GM19239 (cell line): ENCODE results near the gene GUCA1A.
"Not testable (repeated sequence)": the region's sequence is repeated elsewhere in the genome, so short reads cannot be mapped to it uniquely, and the experiment has no call there.

Experiments used
- DNase-seq: peaks from one replicate; pipeline ENCODE4 v3.0.0; 2011; ENCODE audit warnings: low spot score; ENCODE audit not compliant: insufficient read length
- FAIRE-seq: peaks from 2 replicates; lab custom pipeline; 2011; peaks lifted over from hg19 to GRCh38; lab: Jason Lieb, UNC

The GUCA1A gene

DNA sequence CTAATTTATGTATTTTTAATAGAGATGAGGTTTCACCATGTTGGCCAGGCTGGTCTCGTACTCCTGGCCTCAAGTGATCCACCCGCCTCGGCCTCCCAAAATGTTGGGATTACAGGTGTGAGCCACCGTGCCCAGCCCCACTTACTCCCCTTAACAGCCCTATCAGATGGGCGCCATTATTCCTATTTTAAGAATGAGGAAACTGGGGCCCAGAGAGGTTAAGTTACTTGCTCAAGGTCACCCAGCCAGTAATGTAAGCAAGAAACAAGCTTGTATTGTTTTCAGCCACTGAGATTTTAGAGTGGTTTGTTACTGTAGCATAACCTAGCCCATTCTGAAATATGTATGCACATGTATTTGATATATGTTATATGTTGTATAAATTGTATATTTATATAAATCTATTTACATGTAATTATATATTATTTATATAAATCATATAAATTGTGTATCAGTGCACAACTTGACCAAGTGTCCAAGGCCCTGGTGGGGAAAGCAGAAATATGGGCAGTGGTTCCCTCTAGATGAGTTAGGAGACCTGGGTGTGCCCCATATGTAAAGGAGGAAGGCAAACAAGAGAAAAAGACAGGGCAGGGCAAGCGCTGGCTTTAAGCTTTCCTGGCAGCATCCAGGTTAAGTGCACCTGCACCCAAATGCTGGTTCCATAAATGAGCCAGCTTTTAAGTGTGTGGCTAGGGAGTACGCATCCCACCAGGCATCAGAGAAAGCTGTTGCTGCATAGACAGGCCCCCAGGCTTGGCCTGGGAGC is 1.2 kb upstream of the GUCA1A start:
- DNase-seq = no peak
- FAIRE-seq = no peak

DNA sequence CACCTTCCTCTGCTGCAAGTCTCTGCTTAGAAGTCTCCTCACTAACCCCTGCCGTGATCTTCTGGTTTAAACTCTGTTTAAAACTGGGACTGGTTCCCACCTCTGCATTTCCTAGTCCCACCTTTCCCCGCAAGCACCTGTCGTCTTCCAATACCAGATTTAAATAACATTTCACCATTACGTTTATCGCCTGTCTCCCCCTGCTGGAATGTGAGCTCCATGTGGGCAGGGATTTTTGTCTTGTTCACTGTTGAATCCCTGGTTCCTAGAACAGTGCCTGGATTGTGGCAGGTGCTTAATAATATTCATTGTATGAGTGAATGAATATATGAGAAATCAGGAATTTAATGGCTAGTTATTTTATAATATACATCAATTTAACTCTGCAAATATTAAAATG is 2.7 kb downstream of the GUCA1A start:
- FAIRE-seq = no peak
- DNase-seq = no peak

DNA sequence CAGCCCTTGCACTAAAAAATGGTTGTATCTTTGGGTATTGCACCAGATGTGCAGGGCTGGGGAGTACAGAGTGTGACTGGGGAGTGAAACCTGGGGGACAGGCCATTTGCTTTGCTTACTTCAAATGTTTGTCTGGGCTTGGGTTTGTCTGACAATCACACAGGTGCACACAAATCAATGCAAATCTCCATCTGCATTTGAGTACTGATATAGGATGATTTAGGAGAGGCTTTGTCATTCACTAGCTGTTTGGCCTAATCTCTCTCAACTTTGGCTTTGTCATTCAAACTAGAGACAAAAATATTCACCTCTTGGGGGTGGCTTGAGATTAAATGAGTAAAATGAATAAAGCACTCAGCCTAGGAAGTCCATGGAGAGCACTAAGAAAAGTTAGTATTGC is 3.8 kb downstream of the GUCA1A start:
- DNase-seq (no peak), FAIRE-seq (no peak)

DNA sequence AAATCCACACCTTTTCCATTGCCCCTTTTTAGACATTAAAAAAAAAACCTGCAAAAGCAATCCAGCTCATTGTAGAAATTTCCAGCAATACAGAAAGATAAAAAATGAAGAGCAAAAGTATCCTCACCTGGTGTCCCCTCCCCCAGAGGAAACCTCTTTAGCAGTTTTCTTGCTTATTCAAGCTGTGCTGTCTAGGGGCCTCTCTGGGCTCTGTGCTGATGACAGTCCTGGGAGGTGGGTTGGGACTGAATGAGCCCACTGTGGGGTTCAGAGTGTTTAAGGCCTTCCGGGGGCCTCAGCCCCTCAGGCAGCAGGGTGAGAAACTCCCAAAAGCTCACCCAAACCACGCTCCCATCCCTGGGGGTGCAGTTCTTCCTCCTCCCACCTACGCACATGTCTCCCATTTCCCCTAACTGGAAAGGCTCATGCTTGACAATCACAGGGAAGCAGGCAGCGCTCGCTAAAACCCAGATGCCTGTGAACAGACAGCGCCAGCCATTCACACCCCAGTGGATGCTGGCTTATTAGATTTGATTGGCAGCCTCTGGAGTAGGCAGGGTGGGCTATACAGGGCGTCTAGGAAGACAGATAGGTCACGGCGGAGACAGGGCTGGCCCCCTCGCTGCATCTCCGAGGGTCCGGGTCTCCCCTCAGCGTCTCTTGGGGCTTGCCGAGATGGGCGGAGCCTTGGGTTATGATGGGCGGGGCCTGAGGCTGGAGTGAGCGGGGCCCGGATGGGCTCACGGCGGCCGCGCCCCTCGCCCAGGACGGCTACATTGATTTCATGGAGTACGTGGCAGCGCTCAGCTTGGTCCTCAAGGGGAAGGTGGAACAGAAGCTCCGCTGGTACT is 4.6 kb downstream of the GUCA1A start:
- no peak for FAIRE-seq
- DNase-seq = no peak

DNA sequence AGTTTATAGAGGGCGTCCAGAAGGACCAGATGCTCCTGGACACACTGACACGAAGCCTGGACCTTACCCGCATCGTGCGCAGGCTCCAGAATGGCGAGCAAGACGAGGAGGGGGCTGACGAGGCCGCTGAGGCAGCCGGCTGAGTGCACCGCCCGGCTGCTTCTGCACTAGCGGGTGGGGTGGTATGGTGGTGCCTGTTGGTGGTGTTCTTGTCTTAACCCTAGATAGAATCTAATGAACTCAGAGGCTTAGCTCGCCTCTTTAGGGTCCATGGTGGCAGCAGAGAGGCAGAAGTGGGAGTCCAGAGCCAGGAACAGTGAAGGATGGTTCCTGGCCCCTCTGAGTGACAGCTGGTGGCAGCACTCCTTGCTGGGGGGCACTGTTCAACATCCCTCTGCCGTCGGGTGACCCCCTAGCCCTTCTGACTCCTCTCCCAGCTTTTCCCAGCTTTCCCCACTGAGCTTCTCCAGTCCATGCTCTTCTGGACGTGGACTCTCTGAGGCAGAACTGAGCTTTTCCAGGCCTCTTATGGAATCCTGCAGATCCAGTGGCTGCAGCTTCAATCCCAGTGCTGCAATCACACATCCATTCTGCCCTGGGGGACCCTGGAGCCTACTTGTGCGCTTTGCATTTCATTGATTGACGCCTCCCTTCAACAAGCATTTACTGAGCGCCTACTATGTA is 6.2 kb downstream of the GUCA1A start:
- no peak for FAIRE-seq
- no peak for DNase-seq

DNA sequence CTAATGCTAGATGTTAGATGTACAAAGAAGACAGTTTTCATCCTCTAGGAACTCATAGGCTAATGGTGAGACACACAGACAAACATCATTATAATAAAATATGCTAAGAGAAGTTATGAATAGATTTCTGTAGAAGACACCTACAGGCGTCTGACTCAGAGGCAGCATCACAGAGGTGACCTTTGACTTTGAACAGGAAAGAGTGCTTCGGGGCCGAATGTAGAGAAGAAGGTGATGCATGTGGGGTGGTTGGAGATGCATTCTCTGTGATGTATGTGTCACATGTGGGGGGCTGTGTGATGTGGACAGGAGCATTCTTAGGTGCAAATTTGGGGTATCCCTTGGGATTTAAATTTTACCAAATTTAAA is 6.8 kb downstream of the GUCA1A start:
- FAIRE-seq (no peak), DNase-seq (no peak)

DNA sequence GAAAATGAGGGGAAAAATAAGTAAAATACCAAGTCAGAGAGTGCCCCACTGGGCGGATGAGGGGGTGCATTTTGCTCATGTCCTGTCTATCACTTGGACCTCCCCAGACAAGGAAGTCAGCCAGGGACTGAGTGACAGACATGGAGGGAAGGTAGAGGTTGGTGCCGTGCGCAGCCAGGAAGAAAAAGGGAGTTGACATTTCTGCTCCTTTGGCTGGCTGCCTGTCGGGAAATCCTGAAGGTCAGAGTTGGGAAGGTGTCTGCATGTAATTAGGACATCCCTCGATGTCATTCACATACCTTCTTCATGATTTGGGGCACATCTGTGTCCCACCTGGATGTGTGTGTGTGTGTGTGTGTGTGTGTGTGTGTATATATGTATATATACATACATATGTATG is 8.9 kb downstream of the GUCA1A start:
- FAIRE-seq (no peak), DNase-seq (no peak)

DNA sequence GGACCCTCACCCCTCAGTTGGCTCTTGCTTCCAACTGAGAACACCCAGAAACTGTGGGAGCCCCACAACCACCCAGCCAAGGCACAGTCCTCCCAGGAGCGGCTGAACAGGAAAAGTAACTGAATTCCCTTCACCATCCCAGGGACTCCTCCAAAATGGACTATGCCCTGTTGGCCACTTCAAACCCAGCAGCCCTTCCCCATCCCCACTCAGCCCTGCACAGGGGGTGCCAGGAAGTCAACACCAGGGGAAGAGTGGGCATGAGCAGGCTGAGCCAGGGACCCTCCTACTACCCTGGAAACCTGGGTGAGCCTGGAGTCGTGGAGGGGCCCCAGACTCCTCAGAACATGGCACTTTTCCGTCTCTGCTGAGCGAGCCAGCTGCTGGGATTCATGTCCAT is 11.3 kb downstream of the GUCA1A start:
- DNase-seq = no peak
- FAIRE-seq = no peak

DNA sequence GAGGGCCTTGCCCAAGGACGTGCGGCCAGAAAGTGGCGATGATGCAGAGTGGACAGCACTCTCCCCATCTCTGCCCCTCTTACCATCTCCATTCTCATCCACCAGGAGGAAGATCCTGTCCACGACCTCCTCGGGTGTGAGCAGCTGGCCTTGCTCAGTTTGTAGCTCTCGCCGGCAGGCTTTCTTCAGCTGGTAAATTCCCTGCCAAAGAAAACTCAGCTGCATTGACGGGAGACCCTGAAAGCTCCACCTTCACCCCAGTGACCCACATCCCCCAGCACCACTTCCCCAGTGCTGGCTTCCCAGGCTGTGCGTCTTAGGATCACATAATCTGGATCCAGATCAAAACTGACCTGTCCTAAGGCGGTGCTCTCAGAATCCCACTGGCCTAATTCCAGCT is 12.4 kb downstream of the GUCA1A start:
- DNase-seq (no peak), FAIRE-seq (no peak)

DNA sequence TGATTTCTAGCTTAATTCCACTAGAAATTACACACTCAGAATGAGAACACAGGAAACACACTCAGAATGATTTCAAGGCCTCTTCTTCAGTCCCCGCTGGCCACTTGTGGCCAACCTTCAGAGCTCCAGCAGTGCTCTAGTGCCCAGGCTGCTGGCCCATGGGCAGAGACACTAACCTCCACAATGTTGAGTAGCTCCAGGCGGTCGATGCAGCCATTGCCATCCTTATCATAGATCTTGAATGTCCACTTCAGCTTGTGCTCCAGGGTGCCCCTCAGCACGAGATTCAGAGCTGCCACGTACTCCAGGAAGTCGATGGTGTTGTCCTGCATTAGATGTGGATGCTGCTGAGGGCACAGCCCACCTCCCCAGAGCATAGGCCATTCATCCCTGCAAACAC is 15.2 kb downstream of the GUCA1A start:
- DNase-seq (no peak), FAIRE-seq (no peak)

DNA sequence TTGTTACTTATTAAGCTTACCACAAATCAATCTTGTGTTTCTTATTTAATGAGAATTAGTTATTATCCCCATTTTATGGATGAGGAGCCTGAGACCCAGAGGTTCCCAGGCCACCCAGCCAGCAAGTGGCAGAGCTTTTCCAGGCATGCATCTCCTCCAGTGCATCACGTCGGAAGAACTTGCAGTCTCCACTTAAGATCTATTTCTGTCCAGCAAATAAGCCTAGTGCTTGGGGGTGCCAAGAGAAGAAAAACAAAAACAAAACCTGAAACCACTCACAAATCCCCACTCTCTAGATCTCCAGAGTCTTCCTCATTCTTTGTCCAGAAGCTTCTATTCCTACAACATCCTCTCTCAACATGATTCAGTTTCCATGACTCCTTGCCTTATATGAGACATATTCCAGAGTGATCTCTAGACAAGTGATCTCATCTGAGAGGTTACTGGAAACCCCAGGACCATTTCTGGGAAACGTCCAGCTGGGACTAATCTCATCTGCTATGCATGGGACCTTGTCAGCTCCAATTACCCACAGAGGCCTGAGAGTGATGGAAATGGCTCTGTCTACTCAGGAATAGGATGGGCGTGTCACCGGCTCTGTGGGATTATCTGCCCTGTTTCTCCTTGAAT is 17.5 kb downstream of the GUCA1A start:
- FAIRE-seq = no peak
- no peak for DNase-seq

DNA sequence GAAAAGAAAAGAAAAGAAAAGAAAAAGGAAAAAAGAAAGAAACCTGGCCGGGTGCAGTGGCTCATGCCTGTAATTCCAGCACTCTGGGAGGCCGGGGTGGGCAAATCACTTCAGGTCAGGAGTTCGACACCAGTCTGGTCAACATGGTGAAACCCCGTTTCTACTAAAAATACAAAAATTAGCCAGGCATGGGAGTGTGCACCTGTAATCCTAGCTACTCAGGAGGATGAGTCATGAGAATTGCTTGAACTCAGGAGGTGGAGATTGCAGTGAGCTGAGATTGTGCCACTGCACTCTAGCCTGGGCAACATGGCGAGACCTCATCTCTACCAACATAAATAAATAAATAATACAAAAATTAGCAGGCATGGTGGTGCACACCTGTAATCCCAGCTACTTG is 19.2 kb downstream of the GUCA1A start:
- not testable (repeated sequence) for FAIRE-seq, DNase-seq

DNA sequence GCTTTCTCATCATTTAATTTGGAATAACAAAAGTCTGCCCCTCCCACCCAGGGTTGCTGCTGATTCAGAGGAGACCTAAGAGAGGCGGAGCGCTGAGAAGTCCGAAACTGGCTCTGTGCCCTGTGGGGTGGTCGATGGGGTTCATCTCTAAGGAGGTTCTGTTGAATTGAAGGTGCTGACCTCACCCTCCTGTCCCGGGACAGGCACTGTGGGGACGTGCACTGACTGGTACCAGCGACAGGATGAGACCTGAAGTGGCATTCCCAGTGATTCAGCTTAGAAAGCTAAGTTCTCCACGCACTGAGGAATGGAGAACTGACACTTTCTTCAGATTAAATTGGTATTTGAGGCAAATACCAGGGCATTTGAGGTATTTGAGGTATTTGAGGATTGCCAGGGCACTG is 20.3 kb downstream of the GUCA1A start:
- no peak for DNase-seq
- FAIRE-seq = no peak

DNA sequence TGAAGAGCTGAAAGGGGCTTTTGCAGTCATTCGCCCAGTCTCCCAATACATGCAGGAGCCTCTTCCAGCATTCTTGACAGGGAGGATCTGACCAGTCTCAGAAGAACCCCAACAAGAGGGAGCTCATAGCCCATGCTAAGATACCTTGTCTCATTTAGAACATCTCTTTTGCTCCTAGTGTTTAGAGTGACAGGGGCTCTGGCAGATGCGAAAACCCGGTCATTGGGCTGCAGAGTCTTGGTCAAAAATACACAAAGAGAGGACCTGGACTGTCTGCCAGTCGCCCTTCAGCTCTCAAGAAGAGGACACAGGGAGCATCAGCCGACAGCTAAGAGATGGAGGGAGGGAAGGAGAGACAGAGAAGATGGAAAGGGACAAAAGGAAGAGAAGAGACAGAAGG is 20.9 kb downstream of the GUCA1A start:
- FAIRE-seq (no peak), DNase-seq (no peak)

DNA sequence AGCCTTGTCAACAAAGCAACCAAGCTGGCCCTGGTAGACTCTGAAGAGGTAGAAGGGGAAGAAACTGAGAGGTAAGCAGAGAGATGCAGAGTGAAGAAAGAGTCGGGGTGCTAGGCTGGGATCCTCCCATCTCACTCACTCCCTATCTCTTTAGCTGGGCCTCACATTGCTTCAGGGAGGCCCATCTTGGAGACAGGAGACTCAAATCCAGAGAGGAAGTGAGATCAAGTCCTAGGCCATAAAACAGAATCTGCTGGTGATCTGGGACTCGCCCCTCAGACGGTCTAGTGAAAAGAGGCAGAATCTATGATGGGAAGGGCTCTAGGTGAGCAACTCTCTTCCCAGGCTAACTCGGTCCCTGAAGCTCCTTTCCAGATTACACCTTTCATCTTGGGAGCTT is 22.3 kb downstream of the GUCA1A start:
- no peak for FAIRE-seq
- DNase-seq = no peak

DNA sequence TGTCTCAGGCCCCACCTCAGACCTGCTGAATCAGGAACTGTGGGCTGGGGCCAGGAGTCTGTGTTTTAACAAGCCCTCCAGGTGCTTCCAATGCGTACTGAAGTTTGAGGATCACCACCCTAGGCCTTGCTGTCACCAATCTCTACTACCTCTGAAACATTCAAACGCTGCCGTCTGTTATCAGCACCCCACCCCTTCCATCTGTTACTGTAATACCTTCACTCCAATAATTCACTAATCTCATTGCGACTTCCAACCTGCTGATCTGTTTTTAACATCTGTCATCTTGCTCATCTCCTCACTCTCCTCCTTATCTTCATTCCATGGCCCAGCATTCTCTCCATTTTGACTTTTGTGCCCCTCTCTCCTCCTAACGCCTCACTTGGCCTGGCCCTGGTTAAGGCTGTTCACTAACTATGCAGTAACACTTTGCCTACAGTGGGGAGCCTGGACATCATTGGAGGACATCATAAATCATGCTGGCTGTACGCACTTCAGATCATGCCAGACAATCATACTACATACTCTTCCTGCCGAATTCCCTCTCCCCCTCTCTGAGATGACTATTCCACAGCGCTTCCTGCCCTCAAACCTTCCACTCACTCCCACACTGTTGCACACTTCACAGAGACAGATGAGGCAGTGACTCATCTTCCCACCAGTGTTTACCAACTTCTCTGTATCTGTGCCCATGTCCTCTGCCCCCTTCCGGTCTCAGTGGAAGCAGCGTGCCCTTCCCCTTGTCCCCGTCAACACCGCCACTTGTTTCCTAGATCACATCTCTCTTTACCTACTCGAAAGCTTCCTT is 24.6 kb downstream of the GUCA1A start:
- FAIRE-seq (no peak), DNase-seq (no peak)

DNA sequence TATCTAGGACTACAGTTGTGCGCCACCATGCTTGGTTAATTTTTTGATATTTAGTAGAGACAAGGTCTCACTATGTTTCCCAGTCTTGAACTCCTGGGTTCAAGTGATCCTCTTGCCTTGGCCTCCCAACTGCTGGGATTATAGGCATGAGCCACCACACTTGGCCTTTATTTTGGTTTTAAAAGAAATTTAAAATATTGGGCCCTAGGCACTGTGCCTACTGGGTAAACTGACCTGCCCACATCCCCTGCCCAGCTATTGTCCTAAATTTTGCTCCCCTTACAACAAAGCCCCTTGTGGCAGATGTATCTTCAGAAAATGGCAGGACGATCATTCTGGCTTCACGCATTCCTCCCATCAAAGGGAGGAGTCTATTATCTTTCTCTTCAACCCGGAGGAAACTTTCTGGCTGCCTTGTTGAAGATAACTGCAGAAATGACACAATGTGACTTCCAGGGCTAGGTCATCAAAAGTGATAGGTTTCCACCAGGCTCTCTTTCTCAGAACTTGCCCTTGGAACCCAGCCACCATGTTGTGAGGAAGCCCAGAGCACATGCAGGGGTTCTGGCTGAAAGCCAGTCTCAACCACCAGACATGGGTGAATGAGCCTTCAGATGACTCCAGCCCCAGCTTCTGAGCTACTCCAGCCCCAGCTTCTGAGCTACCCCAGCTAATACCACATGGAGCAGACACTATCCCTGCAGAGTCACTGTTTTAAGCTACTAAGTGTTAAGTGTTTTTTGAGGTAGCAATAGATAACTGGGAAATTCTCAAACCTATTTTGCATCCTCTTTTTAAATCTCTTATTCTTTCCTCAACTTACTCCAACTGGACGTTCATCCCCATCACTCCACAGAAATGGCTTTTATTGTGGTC is 26.2 kb downstream of the GUCA1A start:
- DNase-seq (no peak), FAIRE-seq (no peak)

DNA sequence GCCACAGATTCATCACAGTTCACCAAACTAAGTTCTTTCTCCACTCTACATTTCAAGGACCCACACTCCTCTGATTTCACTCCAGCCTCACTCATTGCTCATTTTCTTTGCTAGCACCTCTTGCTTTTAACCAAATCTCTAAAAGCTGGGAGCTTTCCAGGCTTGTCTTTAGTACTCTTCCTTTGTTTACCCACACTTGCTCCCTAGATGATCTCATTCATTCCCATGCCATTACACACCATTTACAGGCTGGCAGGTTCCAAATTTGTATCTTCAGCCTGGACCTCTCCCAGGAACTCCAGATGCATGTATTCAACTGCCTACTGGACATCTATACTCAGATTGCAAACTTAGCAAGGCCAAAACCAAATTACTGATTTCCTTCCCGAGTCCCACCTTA is 26.9 kb downstream of the GUCA1A start:
- FAIRE-seq (no peak), DNase-seq (no peak)

DNA sequence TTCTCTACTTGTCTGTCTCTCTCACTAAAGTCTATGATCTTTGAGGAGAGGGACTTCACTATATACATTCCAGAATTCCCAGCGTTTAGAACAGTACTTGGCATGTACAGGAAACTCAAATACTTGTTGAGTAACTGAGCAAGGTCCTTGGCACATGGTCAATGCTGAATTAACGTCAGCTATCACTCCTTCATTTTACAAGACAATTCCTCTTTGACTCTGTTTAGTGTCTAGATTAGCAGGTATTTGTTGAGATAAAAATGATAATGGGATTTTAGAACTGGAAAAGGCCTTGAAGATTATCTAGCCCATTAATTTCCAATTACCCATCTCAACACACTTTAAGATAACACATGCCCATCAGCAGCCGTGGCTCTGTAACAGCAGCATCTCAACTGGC is 28.2 kb downstream of the GUCA1A start:
- FAIRE-seq (no peak), DNase-seq (no peak)
